Nephron (organoid): ENCODE results near the gene PHKA1.
"Not testable (repeated sequence)": the region's sequence is repeated elsewhere in the genome, so short reads cannot be mapped to it uniquely, and the experiment has no call there.

Experiments used
- H3K27ac Mint-ChIP-seq, 3 experiments: 2 replicates each; pipeline ENCODE4 v1.8.0; 2020; ENCODE audit warnings: mixed read lengths in 3 of 3, mild to moderate bottlenecking in 2 of 3, moderate library complexity in 1 of 3
- H3K27me3 Mint-ChIP-seq: 2 replicates; pipeline ENCODE4 v1.8.0; 2021; ENCODE audit warnings: low read depth, mild to moderate bottlenecking, moderate library complexity, mixed read lengths
- H3K36me3 Mint-ChIP-seq: 2 replicates; pipeline ENCODE4 v1.8.0; 2020; ENCODE audit warnings: low read depth, mixed read lengths
- H3K4me1 Mint-ChIP-seq: 2 replicates; pipeline ENCODE4 v1.8.0; 2020; ENCODE audit warnings: mixed read lengths
- H3K4me3 Mint-ChIP-seq, 3 experiments: 2 replicates each; pipeline ENCODE4 v1.8.0; 2020; ENCODE audit warnings: mild to moderate bottlenecking in 3 of 3, mixed read lengths in 3 of 3, moderate library complexity in 2 of 3
- H3K9me3 Mint-ChIP-seq: 2 replicates; pipeline ENCODE4 v1.8.0; 2020; ENCODE audit warnings: mixed read lengths
- CTCF ChIP-seq, 3 experiments: fragments of 200-600 bp; sonication (generic); IDR thresholded peaks; one replicate each; pipeline ENCODE4 v1.5.0; 2021; ENCODE audit warnings: antibody characterized with exemption in 3 of 3; ENCODE audit not compliant: unreplicated experiment in 3 of 3

The PHKA1 gene

GRCh38 chrX:72604705-72605104 is 109.4 kb downstream of the PHKA1 start:
- Mint-ChIP-seq H3K27ac (no peak overlapping the region), H3K36me3 (peaks cover 8% of the 10 kb centered on the region), H3K9me3 (peaks cover 3% of the 10 kb centered on the region), H3K27me3 (no peaks in the 10 kb centered on the region), H3K4me3 (no peak overlapping the region), H3K4me1 (no peaks in the 10 kb centered on the region)
- no peak for TF ChIP-seq CTCF (IDR thresholded peaks at IDR 0.05; ENCODE audit: unreplicated experiment in 3 of 3)

- no peaks in the 10 kb centered on the region for H3K4me1 Mint-ChIP-seq
- peaks cover 3% of the 10 kb centered on the region for H3K9me3 Mint-ChIP-seq
- H3K27ac Mint-ChIP-seq: no peak overlapping the region
- no peak overlapping the region for H3K4me3 Mint-ChIP-seq
- H3K36me3 Mint-ChIP-seq: peaks cover 6% of the 10 kb centered on the region
- no peaks in the 10 kb centered on the region for H3K27me3 Mint-ChIP-seq
- no peak for TF ChIP-seq CTCF (IDR thresholded peaks at IDR 0.05; ENCODE audit: unreplicated experiment in 3 of 3)
Measured at GRCh38 chrX:72604112-72604511, 110.0 kb downstream of the PHKA1 start.

GRCh38 chrX:72591038-72591437 is 123.1 kb downstream of the PHKA1 start:
- H3K4me1 Mint-ChIP-seq, H3K4me3 Mint-ChIP-seq, H3K27ac Mint-ChIP-seq, H3K27me3 Mint-ChIP-seq: not testable (repeated sequence)
- H3K9me3 Mint-ChIP-seq: peaks cover 20% of the 10 kb centered on the region
- peaks cover 41% of the 10 kb centered on the region for H3K36me3 Mint-ChIP-seq

- H3K27me3 Mint-ChIP-seq: no peaks in the 10 kb centered on the region
- H3K36me3 Mint-ChIP-seq: peaks cover 38% of the 10 kb centered on the region
- H3K9me3 Mint-ChIP-seq: peaks cover 18% of the 10 kb centered on the region
Measured at GRCh38 chrX:72584163-72584562, 129.9 kb downstream of the PHKA1 start.

DNA sequence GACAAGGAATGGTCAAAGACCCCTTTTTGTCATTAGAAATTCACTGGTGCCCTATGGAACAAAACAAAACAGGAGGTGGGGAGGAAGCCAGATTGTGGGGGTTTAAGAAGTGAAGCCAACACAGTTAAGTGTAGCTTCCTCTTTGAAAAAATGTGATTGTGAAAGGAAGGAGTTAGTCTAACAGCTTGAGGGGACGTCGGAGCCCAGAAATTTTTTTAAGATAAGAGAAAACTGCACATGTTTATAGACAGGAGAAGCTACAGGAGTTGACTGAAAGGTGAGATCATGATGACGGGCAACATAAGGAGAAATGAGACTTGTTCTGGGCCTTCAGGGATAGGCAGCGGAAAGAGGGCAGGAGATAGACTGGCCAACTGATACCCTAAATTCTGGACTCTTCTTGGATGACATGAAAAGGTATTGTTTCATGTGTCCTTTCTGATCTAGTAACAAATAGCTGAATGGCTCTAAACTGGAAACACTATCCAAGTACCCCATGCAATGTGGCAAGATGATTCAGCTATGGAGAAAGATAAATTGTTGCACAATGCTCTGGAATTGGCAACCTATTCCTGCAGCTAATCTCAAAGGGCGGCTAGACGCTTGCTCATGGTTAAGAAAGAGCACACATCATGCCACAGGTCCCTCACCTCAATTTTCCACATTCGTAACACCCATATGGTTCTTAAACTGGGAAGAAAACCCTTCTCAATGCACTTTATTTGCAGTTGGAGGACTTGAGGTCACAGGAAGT is 137.8 kb downstream of the PHKA1 start:
- no peak overlapping the region for H3K27ac Mint-ChIP-seq
- H3K4me3 Mint-ChIP-seq: no peak overlapping the region
- no peaks in the 10 kb centered on the region for H3K9me3 Mint-ChIP-seq
- peaks cover under 1% of the 10 kb centered on the region for H3K36me3 Mint-ChIP-seq
- no peaks in the 10 kb centered on the region for H3K4me1 Mint-ChIP-seq
- no peak for TF ChIP-seq CTCF (IDR thresholded peaks at IDR 0.05; ENCODE audit: unreplicated experiment in 3 of 3)
- H3K27me3 Mint-ChIP-seq: no peaks in the 10 kb centered on the region

More at GRCh38 chrX:72584163-72584562, 129.9 kb downstream of the PHKA1 start:
- Mint-ChIP-seq H3K27ac (no peak overlapping the region), H3K4me3 (no peak overlapping the region), H3K4me1 (no peaks in the 10 kb centered on the region)
- TF ChIP-seq CTCF (IDR thresholded peaks at IDR 0.05; ENCODE audit: unreplicated experiment in 3 of 3): no peak

GRCh38 chrX:72573158-72573511 is 141.0 kb downstream of the PHKA1 start:
- H3K4me3 Mint-ChIP-seq: peak overlapping the region; percentile 87 to 94 (median 90)
- peak overlapping the region; percentile 89 to 95 (median 95) for H3K27ac Mint-ChIP-seq
- no peaks in the 10 kb centered on the region for H3K4me1 Mint-ChIP-seq
- no peak for TF ChIP-seq CTCF (IDR thresholded peaks at IDR 0.05; ENCODE audit: unreplicated experiment in 3 of 3)
- no peaks in the 10 kb centered on the region for H3K27me3 Mint-ChIP-seq
- peaks cover 3% of the 10 kb centered on the region for H3K9me3 Mint-ChIP-seq
- peaks cover 10% of the 10 kb centered on the region for H3K36me3 Mint-ChIP-seq
